CD4-positive, alpha-beta T cell treated with Interleukin-15 for 1 hour (primary cell): ENCODE results near the gene SLC2A2.

ENCODE experiments used
- DNase-seq: peaks from one replicate; pipeline ENCODE4 v3.0.0-alpha.2; 2020

SLC2A2 gene

GRCh38 chr3:171026597-171027293, at the start of gene SLC2A2:
TSS of gene SLC2A2 (minus strand) at chr3:171026720. CDS start at chr3:171026670, 50 bp downstream.
- no peak for DNase-seq

DNA sequence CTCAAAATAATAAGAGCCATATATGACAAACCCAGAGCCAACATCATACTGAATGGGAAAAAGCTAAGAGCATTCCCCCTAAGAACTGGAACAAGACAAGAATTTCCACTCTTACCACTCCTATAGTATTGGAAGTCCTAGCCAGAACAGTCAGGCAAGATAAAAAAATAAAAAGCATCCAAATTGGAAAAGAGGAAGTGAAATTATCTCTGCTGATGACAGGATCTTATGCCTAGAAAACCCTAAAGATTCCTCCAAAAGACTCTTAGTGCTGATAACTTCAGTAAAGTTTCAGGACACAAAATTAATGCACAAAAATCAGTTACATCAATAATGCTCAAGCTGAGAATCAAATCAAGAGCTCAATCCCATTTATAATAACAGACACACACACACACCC, 45.9 kb upstream of the SLC2A2 start:
- no peak for DNase-seq

- DNase-seq, result no peak
Measured at GRCh38 chr3:171068658-171069057, 42.1 kb upstream of the SLC2A2 start.

GRCh38 chr3:171066206-171066605, 39.7 kb upstream of the SLC2A2 start:
- no peak for DNase-seq

GRCh38 chr3:171065732-171066131, 39.2 kb upstream of the SLC2A2 start:
- DNase-seq, result no peak

DNA sequence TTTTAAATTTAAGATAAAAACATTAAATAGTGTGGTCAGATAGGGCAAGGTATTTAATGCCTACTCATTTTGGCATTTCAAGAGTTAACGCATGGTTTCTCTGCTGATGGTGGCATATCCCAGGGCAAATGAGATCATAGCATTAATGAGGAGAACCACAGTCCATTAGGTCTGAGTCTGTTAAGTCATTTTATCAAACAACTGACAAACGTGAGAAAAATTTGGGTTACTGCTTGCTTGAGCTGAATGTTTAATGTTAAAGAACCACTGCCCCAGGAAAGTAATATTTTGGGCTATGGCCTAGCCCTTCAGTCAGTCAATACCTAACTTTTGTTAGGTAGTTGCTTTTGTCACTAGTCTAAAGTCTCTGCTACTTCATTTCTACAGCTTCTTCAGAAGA, 37.9 kb upstream of the SLC2A2 start:
- no peak for DNase-seq

- no peak for DNase-seq
Measured at GRCh38 chr3:171061749-171062148, 35.2 kb upstream of the SLC2A2 start.

GRCh38 chr3:171059978-171060377, 33.5 kb upstream of the SLC2A2 start:
- DNase-seq, result no peak

DNA sequence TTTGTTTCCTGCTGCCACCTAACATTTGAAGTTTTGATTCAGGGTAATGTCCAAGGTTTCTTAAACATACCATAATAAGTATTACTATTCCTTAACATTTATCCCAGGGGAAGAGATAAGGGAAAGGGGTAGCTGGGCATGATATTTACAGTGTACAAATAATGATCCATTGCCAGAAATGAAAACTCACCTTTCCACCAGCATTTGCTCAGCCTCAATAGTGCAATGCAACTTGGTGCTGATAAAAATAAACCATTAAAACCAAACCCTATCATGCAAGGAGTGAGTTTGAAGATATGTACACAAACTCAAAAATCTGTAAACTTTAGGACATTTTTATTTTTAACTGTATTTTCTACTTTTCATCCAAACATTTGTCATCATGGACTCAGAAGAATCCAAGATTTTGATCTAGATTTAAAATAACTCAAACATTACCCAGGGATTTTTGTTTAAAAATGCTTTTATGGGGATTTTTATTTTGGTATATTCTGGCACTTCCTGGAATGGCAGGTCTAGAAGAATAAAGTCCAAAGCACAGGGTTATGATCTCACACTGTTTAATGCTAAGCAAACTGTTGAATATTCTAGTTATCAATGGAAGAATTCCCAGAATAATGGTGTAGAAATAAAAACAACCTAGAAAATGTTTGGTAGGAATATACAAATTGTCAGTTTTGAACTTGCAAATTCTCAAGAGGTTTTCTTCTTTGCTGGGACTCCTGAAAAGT, 32.5 kb upstream of the SLC2A2 start:
- no peak for DNase-seq

GRCh38 chr3:171058058-171058457, 31.5 kb upstream of the SLC2A2 start:
- no peak for DNase-seq

DNA sequence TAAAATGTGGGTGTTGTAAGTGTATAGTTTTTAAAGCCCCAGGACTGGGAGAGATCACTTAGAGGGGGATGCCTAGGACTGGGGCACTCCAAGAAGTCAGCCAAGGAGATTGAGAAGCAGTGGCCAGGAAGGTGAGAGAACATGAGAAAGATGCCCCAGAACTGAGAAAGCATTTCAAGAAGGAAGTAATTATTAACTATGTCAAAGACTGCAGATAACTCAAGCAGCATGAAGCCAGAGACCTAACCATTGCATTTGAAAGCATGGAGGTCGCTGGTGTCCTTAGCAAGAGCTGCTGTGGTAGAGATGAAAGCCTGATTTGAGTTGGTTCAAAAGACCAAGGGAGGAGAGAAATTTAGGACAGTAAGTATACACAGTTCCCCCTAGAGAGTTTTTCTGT, 30.6 kb upstream of the SLC2A2 start:
- DNase-seq, result no peak

- DNase-seq, result no peak
Measured at GRCh38 chr3:171056528-171056927, 30.0 kb upstream of the SLC2A2 start.

DNA sequence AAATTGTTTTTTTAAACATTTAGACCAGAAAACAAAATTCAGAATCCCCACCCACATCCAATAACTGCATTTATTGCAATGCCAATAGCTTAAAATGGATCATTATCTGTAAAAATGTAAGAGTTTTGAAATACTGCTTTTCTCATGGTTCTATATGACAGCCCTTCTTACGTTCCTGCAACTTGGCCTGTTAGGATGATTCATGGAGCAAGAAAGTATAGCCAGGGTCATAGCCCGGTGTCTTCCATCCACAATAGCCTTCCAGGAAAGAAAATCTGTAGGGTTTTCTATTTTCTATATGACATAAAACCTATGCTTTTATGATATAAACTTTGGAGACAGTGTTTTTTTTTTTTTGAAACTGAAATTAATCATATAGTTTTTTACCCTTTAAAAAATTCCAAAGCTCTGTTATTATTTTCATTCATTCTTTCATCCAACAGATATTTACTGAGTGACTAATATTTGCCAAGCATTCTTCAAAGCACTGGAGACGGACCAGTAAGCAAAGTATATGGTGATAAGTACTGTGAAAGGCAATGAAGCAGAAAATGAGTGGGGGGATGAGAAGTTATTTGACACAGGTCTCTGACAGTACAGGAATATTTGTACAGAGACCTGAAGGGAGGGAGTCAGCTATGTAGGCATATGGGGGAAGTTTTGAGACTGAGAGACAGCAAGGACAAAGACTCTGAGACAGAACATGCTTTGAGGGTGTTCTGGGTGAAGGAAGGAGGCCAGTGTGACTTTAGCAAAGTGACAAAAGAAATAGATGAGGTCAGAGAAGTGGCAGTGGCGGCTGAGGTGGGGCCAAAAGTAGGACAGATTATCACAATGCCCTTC, 29.0 kb upstream of the SLC2A2 start:
- no peak for DNase-seq

- DNase-seq, result no peak
Measured at GRCh38 chr3:171054921-171055320, 28.4 kb upstream of the SLC2A2 start.

DNA sequence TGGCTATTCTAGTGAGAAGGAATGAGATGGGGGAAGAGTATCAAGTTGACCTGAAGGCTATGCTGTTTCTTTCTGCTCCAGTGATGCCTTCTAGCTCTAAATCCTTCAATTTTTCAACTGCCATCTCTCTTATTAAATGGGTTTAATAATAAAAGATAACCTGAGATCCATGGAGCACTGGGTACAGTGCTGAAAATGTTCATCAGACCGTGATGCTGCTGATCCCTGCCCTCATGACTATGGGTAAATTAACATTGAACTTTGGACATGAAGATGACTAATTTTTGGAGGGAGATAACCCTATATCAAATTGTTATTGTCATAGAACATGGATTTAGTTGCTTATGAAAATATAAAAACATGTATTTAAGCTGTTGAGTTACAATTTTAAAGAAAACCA, 27.7 kb upstream of the SLC2A2 start:
- no peak for DNase-seq

- DNase-seq, result no peak
Measured at GRCh38 chr3:171049861-171050444, 23.4 kb upstream of the SLC2A2 start.

DNA sequence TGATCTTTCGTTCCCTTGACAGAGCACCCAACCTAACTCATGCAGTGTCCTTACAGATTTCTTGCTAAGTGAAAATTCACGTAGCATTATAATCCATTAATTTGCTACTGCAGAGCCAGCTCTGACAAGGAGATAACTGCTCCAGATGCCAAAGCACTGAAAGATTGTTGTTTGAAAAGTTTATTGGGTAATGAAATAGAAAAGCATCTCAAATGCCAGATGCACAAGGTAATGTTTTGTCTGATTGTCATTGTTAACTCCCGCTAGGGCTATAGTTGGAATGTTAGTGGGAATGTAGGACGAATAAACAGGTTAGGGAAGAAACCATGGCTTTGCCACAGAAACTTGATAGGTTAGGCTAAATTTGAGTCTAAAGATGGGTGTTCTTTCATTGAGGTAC, 20.2 kb upstream of the SLC2A2 start:
- DNase-seq, result no peak

- no peak for DNase-seq
Measured at GRCh38 chr3:171044835-171045793, 18.6 kb upstream of the SLC2A2 start.

DNA sequence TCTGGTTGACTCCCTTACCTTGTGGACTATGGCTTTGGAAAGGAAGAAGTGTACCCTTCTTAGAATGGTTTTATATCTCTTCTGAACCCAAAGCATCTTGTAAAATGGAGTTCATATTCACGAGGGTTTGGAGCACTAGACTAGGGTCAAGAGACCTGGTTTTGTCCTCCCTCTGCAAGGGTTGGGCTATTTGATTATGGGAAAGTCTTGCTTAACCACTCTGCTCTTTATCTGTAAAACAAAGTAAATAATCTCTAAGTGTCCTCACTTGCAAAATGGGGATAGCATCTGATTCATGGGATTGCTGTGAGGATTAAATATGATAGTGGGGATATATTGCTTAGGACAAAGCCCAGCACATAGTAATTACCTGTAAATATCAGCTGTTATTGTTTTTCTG, 17.9 kb upstream of the SLC2A2 start:
- DNase-seq, result no peak

DNA sequence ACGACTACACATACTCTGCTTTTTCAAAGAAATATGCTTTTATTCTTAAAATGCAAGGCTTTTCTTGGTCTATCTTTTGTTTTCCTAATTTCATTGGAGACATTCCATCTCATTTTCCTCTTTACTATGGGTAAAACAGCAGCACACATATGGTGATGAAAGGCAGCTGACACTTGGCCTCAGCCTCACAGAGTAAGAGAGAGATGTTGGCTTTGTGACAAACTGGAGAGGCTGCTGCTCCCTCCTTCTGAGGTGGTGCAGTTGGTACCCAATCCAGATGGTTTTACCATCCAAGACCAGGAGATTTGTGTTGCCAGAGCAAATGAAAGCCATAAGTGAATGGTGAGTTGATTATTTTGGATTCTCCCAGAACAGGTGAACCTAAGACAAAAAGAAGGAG, 13.2 kb upstream of the SLC2A2 start:
- no peak for DNase-seq

- no peak for DNase-seq
Measured at GRCh38 chr3:171038342-171038741, 11.8 kb upstream of the SLC2A2 start.

DNA sequence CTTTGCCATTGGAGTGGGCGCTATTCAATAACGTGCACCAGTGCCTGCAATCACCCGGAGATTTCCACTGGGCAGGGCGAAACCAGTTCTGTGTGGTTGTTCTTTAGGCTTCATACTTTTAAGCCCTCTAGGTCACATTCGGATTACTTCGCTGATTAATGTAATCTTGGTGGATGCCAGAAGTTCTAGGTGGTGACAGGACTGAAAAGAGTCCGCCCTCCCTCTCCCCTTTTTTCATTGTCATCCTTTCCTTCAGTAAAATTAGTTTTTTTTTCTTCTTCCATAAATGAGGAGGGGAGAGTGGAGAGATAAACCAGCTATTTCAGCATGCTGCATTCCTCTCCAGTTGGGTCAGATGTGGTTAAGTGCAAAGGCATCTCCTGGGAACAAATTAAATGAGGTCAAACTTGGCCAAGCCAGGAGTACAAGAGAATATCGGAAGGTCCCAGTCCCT, 2.3 kb upstream of the SLC2A2 start:
- no peak for DNase-seq
